Astrocyte of the spinal cord (primary cell): Measurements from ENCODE around the gene ATP7B.

ENCODE experiments used
- DNase-seq: peaks from one replicate; pipeline ENCODE4 v3.0.0; 2011; ENCODE audit warnings: low read depth, low spot score
- H3K4me3 ChIP-seq: 2 replicates; pipeline ENCODE4 v1.5.1; 2011; ENCODE audit warnings: low read depth, mild to moderate bottlenecking, low read length, moderate library complexity
- in situ Hi-C: cut with HindIII; loops from 2 replicates; pipeline ENCODE4 v1.10.0; 2017; ENCODE audit warnings: low sequenced_read_pairs
- TF ChIP-seq, protein P1 (sequence below): IDR thresholded peaks from 2 replicates; pipeline ENCODE4 v1.5.1; 2012; ENCODE audit warnings: low read depth, mild to moderate bottlenecking, low read length, inconsistent platforms

The ATP7B gene

DNA sequence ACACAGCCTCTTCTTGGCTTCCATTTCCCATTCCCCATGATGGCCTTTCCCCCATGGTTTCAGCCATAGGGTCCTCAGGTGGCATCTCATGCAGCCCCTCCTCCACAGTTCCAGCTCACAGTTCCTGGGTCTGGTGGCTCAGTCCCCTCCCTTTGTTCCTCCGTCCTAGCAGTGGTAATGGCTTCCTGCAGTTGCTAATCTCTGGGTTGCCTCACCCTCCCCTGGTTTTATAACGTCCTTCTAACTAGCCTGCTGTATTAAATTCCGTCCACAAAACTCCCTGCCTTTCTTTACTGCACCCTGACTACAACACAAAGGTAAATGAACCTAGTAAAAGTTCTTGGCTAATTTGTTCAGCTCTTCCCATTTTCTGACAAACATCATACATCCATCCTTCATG, 118.6 kb downstream of the ATP7B start:
- in situ Hi-C loops: no loop called here

DNA sequence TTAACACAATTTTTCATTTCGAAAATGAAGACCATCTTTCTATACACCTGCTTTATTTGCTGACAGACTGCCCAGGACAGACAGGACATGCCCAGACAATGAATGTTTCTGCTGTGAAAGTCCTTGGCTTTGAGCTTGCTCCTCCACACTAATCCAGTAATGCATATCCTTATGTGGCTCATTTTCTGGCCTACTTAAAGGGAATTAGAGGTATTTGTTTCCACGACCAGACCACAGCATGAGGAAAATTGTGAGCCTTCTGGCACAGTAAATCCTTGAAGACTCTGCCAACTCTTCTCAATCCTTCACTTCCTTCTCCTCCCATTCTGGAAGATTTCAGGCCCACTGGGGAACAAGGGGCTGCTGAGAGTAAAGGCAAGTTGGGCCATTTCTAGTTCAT, 123.8 kb downstream of the ATP7B start:
- in situ Hi-C loops: no loop called here
- H3K4me3 ChIP-seq: no peak overlapping the region
- TF ChIP-seq, protein P1, sequence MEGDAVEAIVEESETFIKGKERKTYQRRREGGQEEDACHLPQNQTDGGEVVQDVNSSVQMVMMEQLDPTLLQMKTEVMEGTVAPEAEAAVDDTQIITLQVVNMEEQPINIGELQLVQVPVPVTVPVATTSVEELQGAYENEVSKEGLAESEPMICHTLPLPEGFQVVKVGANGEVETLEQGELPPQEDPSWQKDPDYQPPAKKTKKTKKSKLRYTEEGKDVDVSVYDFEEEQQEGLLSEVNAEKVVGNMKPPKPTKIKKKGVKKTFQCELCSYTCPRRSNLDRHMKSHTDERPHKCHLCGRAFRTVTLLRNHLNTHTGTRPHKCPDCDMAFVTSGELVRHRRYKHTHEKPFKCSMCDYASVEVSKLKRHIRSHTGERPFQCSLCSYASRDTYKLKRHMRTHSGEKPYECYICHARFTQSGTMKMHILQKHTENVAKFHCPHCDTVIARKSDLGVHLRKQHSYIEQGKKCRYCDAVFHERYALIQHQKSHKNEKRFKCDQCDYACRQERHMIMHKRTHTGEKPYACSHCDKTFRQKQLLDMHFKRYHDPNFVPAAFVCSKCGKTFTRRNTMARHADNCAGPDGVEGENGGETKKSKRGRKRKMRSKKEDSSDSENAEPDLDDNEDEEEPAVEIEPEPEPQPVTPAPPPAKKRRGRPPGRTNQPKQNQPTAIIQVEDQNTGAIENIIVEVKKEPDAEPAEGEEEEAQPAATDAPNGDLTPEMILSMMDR: no peak
- DNase-seq: no peak

More for the DNA sequence above, 118.6 kb downstream of the ATP7B start:
- TF ChIP-seq, protein P1: no peak
- DNase-seq: no peak
- no peak overlapping the region for H3K4me3 ChIP-seq

DNA sequence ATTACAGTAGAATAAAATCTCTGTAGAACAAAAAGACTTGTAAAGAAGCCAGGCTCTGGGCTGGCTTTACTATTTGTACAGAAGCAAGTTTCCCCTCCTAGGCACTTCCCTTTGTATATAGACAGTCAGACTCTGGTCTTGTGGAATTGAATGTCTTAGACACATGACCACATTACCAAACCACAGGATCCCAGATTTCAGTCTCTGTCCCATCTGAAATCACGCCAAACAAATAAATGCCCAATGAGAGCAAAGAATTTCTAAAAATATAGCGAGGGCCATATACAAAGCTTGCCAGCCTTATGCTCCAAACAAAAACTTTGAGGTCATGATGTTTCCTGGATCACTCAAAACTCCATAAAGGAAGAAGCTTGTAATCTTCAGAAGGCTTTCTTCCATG, 125.6 kb downstream of the ATP7B start:
- H3K4me3 ChIP-seq: no peak overlapping the region
- DNase-seq: no peak
- TF ChIP-seq, protein P1: no peak
- in situ Hi-C loops: no loop called here

DNA sequence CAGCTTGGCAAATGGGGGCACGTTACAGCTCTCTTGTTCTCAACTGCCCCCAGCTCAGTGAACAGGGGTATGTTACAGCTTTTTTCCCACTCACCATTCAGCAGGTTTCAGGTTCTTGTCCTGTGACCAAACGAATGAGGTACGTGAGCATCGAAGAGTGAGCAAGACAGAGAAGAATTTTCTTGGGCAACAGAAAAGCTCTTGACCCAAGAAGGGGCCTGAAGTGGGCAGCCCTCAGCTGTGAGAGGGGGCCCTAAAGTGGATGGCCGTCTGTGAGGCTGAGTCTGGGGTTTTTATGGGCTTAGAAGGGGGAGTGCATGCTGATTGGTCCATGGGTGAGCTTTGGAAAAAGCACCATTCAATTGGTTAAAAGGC, 128.0 kb downstream of the ATP7B start:
- DNase-seq: no peak
- TF ChIP-seq, protein P1: no peak
- H3K4me3 ChIP-seq: no peak overlapping the region
- in situ Hi-C loops: no loop called here
